Endothelial cell of umbilical vein (primary cell): ENCODE results near the gene CRISPLD2.

Experiments
- CTCF ChIP-seq, 2 donors: IDR thresholded peaks; 1 replicate in 1 of 2; 2 replicates in 1 of 2; pipeline ENCODE4 v1.5.1; 2011; ENCODE audit warnings: low read length in 2 of 2, mild to moderate bottlenecking in 2 of 2, moderate library complexity in 2 of 2, control low read depth in 1 of 2, inconsistent platforms in 1 of 2, low read depth in 1 of 2; ENCODE audit not compliant: insufficient read depth in 1 of 2; ENCODE audit errors: extremely low read depth in 1 of 2
- POLR2A ChIP-seq: IDR thresholded peaks from 2 replicates; pipeline ENCODE4 v1.6.1; 2012; ENCODE audit warnings: low read depth, mild to moderate bottlenecking, control low read depth, low read length
- POLR2AphosphoS5 ChIP-seq: IDR thresholded peaks from 2 replicates; pipeline ENCODE4 v1.6.1; 2012; ENCODE audit warnings: low read depth, mild to moderate bottlenecking, control low read depth, low read length, moderate library complexity; ENCODE audit not compliant: insufficient read depth

GRCh38 chr16:84881702-84882521 lies 62.1 kb downstream of the CRISPLD2 start:
- TF ChIP-seq CTCF (IDR thresholded peaks at IDR 0.05; ENCODE audit: extremely low read depth in 1 of 2, insufficient read depth in 1 of 2, low read depth in 1 of 2, low read length in 2 of 2) (no peak), POLR2AphosphoS5 (no peak), POLR2A (no peak)
